K562 (cell line): ENCODE measurements around the gene FKBP3. TPM values are rescaled to one million over a fixed set of nuclear protein-coding genes. Genes with fewer than 3 reads are reported as not detected.
A peak's percentile ranks its signal among the peaks of the same experiment; 100 is the strongest.

Experiments used
- ARID4B ChIP-seq: sonication (generic); formaldehyde crosslinking; IDR thresholded peaks from 2 replicates; pipeline ENCODE4 v1.8.0; 2022; ENCODE audit warnings: mild to moderate bottlenecking, missing genetic modification reagents
- CEBPG ChIP-seq, 3 experiments: fragments of 200-800 bp in 1 of 3; sonication (Bioruptor generic) in 1 of 3; sonication (generic) in 1 of 3; formaldehyde crosslinking in 1 of 3; IDR thresholded peaks in 2 of 3; conservative IDR thresholded peaks in 1 of 3; 2 replicates each; pipeline versions ENCODE4 v1.6.1 to v1.8.0; 2016 to 2022; ENCODE audit warnings: missing compliant biosample characterization in 2 of 3, missing genetic modification characterization in 2 of 3, mild to moderate bottlenecking in 1 of 3, missing genetic modification reagents in 1 of 3
- CTCF ChIP-seq, 3 experiments: IDR thresholded peaks in 2 of 3; conservative IDR thresholded peaks in 1 of 3; 2 replicates each; pipeline ENCODE4 v1.5.1; 2011 to 2012; ENCODE audit warnings: low read length in 3 of 3, mild to moderate bottlenecking in 3 of 3, control low read depth in 2 of 3, improper control_type of control experiment in 1 of 3, inconsistent platforms in 1 of 3, low read depth in 1 of 3, mixed read lengths in 1 of 3, moderate library complexity in 1 of 3; ENCODE audit not compliant: insufficient read depth in 2 of 3
- EP300 ChIP-seq: IDR thresholded peaks from 2 replicates; pipeline ENCODE4 v1.6.1; 2012; ENCODE audit warnings: low read length, improper control_type of control experiment
- FOXM1 ChIP-seq, 2 experiments: fragments of 450-650 bp in 1 of 2; sonication (generic) in 1 of 2; formaldehyde crosslinking in 1 of 2; IDR thresholded peaks; 2 replicates each; pipeline versions ENCODE4 v1.6.1 to v1.9.0; 2017 to 2022; ENCODE audit warnings: low read depth in 2 of 2, mild to moderate bottlenecking in 2 of 2, missing genetic modification reagents in 1 of 2, moderate library complexity in 1 of 2
- HNRNPLL ChIP-seq: fragments of 200-400 bp; formaldehyde crosslinking; IDR thresholded peaks from 2 replicates; pipeline ENCODE4 v1.6.1; 2017; ENCODE audit warnings: low read length, low read depth, mild to moderate bottlenecking; ENCODE audit not compliant: poor library complexity, severe bottlenecking
- MEIS2 ChIP-seq: fragments of 450-650 bp; IDR thresholded peaks from 2 replicates; pipeline ENCODE4 v1.6.1; 2014; ENCODE audit warnings: mild to moderate bottlenecking; ENCODE audit not compliant: partially characterized antibody
- NFIC ChIP-seq: fragments of 450-650 bp; IDR thresholded peaks from 2 replicates; pipeline ENCODE4 v1.6.1; 2017; ENCODE audit warnings: mild to moderate bottlenecking, inconsistent platforms
- NFYB ChIP-seq: IDR thresholded peaks from 2 replicates; pipeline ENCODE4 v1.6.1; 2011; ENCODE audit warnings: mild to moderate bottlenecking, moderate library complexity; ENCODE audit not compliant: insufficient read length; ENCODE audit errors: extremely low read depth
- PHF20 ChIP-seq: fragments of 450-650 bp; IDR thresholded peaks from 2 replicates; pipeline ENCODE4 v1.6.1; 2018; ENCODE audit not compliant: partially characterized antibody
- POLR2AphosphoS5 ChIP-seq: IDR thresholded peaks from 2 replicates; pipeline ENCODE4 v1.6.1; 2011; ENCODE audit warnings: mild to moderate bottlenecking, low read depth, low read length, moderate library complexity; ENCODE audit not compliant: control insufficient read depth, insufficient read depth
- SIX5 ChIP-seq, 2 experiments: IDR thresholded peaks; 2 replicates each; pipeline ENCODE4 v1.6.1; 2011; ENCODE audit warnings: low read length in 2 of 2, borderline replicate concordance in 1 of 2, low read depth in 1 of 2, mild to moderate bottlenecking in 1 of 2, moderate library complexity in 1 of 2; ENCODE audit not compliant: insufficient read depth in 1 of 2
- TAF1 ChIP-seq: IDR thresholded peaks from 2 replicates; pipeline ENCODE4 v1.6.1; 2011; ENCODE audit warnings: mild to moderate bottlenecking, low read length, moderate library complexity; ENCODE audit not compliant: insufficient read depth, control insufficient read depth, severe bottlenecking; ENCODE audit errors: extremely low read depth
- YY1 ChIP-seq, 3 experiments: IDR thresholded peaks; 2 replicates each; pipeline ENCODE4 v1.6.1; 2011; ENCODE audit warnings: low read length in 2 of 3, mild to moderate bottlenecking in 2 of 3, moderate library complexity in 2 of 3, borderline replicate concordance in 1 of 3, control low read depth in 1 of 3, low read depth in 1 of 3; ENCODE audit not compliant: insufficient read depth in 3 of 3, insufficient replicate concordance in 2 of 3, control insufficient read depth in 1 of 3, insufficient read length in 1 of 3; ENCODE audit errors: extremely low read depth in 1 of 3
- ZFX ChIP-seq: sonication (generic); formaldehyde crosslinking; IDR thresholded peaks from 2 replicates; pipeline ENCODE4 v1.8.0; 2022; ENCODE audit warnings: mild to moderate bottlenecking, missing genetic modification reagents, moderate library complexity
- polyA plus RNA-seq, 8 experiments: library from polyadenylated mRNA; depleted of rRNA in 4 of 8; stranded (reverse) in 5 of 8; unstranded in 3 of 8; fragments of >200 nt; fragmentation: Nextera tagmentation in 2 of 8; fragmentation: Illumina TruSeq in 1 of 8; extraction: Ambion mirVana in 2 of 8; extraction: Trizol in 1 of 8; gene quantifications; 2 replicates each; pipeline versions ENCODE4 v1.2.1 to v1.2.3, GENCODE V29; 2011 to 2014; ENCODE audit warnings: inconsistent platforms in 1 of 8, missing spikeins in 1 of 8
- total RNA-seq, 7 experiments: library from RNA; depleted of rRNA in 6 of 7; stranded (reverse); fragments of >200 nt in 6 of 7; fragmentation: Illumina TruSeq in 2 of 7; extraction: Trizol in 2 of 7; gene quantifications; 2 replicates each; pipeline versions ENCODE4 v1.2.1 to v1.2.3, GENCODE V29; 2011 to 2021; ENCODE audit warnings: low replicate concordance in 1 of 7

FKBP3 gene
- total and polyA plus RNA-seq, 9 of the 15 experiments (the other 6 are each of a cell fraction or from before 2014, with no cell fraction given), result 43.6 to 107 (median 65.2) TPM

- TF ChIP-seq MEIS2 (peak; percentile 47), ARID4B (CRISPR knock-in tag) (peak; percentile 62; the same call in 1 of the 2 replicates), NFIC (0 out of 2 replicates have a peak, but pooled peaks have one; percentile 9), TAF1 (peak; percentile 60), HNRNPLL (peak; percentile 56), NFYB (peak; percentile 90), CTCF (IDR thresholded peaks at IDR 0.05 in 2 of 3, conservative IDR thresholded peaks at IDR 0.05 in 1 of 3; ENCODE audit: insufficient read depth in 2 of 3, low read depth in 1 of 3, low read length in 3 of 3) (no peak), CEBPG (CRISPR knock-in tag; IDR thresholded peaks at IDR 0.05) (no peak), CEBPG (tag; conservative IDR thresholded peaks at IDR 0.05 in 1 of 2, IDR thresholded peaks at IDR 0.05 in 1 of 2) (no peak), EP300 (peak; percentile 20; the same call in 1 of the 2 replicates), YY1 (IDR thresholded peaks at IDR 0.05; ENCODE audit: borderline replicate concordance in 1 of 3, control insufficient read depth in 1 of 3, extremely low read depth in 1 of 3, insufficient read depth in 3 of 3, insufficient read length in 1 of 3, insufficient replicate concordance in 2 of 3, low read depth in 1 of 3, low read length in 2 of 3) (peak in 1 of 3 experiments; percentile 11), POLR2AphosphoS5 (peak; percentile 52; the same call in 1 of the 2 replicates), FOXM1 (IDR thresholded peaks at IDR 0.05; ENCODE audit: low read depth) (peak; percentile 63), FOXM1 (CRISPR knock-in tag; IDR thresholded peaks at IDR 0.05; ENCODE audit: low read depth) (no peak), PHF20 (peak; percentile 32), ZFX (CRISPR knock-in tag) (peak; percentile 37; the same call in 1 of the 2 replicates), SIX5 (IDR thresholded peaks at IDR 0.05; ENCODE audit: borderline replicate concordance in 1 of 2, insufficient read depth in 1 of 2, low read depth in 1 of 2, low read length in 2 of 2) (no peak)
Measured at GRCh38 chr14:45135659-45136395, 1.5 kb upstream of the FKBP3 start, which contains the start of gene FANCM (continued).
